HepG2 (cell line): ENCODE measurements around the gene SMIM24. TPM values are rescaled to one million over a fixed set of nuclear protein-coding genes. Genes with fewer than 3 reads are reported as not detected.
A peak's percentile ranks its signal among the peaks of the same experiment; 100 is the strongest.

ENCODE experiments used
- ATAC-seq: fragments of 200-7000 bp; cut with Tn5 transposase; 3 replicates; pipeline ENCODE4 v1.9.1; 2020; ENCODE audit warnings: mild to moderate bottlenecking, moderate library complexity
- BruUV-seq: library from RNA; stranded (reverse); fragments of 400-500 nt; replicated peaks from 2 replicates; lab custom pipeline; 2021; lab: Mats Ljungman, UMichigan
- CTCF ChIA-PET: fragments of 300-600 bp; formaldehyde crosslinking; extraction: SDS; loops from one replicate; lab custom pipeline; 2021; ENCODE audit warnings: low total read pairs, inconsistent platforms, low intra/inter-chr PET ratio; lab: Yijun Ruan, JAX
- POLR2A ChIA-PET: fragments of 350-600 bp; sonication (Branson Sonifier 250); formaldehyde crosslinking; loops from one replicate; lab custom pipeline; 2020; ENCODE audit warnings: antibody characterized with exemption, inconsistent platforms; lab: Yijun Ruan, JAX
- DNase-seq: peaks from one replicate; pipeline ENCODE4 v3.0.0-alpha.2; 2015; ENCODE audit warnings: low spot score
- FAIRE-seq: peaks from 3 replicates; lab custom pipeline; 2011; peaks lifted over from hg19 to GRCh38; lab: Jason Lieb, UNC
- H2AFZ ChIP-seq: one replicate; pipeline ENCODE4 v1.6.1; 2011; ENCODE audit warnings: low read length, inconsistent platforms
- H3K27ac ChIP-seq: fragments of 300-600 bp; 3 replicates; pipeline ENCODE4 v1.8.0; 2011; ENCODE audit warnings: mixed run types, mild to moderate bottlenecking, mixed read lengths, low read length, inconsistent platforms; ENCODE audit not compliant: insufficient read depth; ENCODE audit errors: extremely low read length
- H3K27me3 ChIP-seq, 2 experiments: fragments of 200-600 bp in 1 of 2; 2 replicates in 1 of 2; 3 replicates in 1 of 2; pipeline versions ENCODE4 v1.6.0 to v1.8.0; 2011; ENCODE audit warnings: low read length in 2 of 2, mild to moderate bottlenecking in 2 of 2, moderate library complexity in 2 of 2, inconsistent platforms in 1 of 2; ENCODE audit not compliant: insufficient read depth in 2 of 2, control insufficient read depth in 1 of 2
- H3K36me3 ChIP-seq, 2 experiments: fragments of 200-600 bp in 1 of 2; replicated peaks in 1 of 2; 2 replicates in 1 of 2; 3 replicates in 1 of 2; pipeline versions ENCODE4 v1.5.1 to v1.8.0; 2011; ENCODE audit warnings: low read length in 2 of 2, inconsistent platforms in 1 of 2; ENCODE audit not compliant: insufficient read depth in 2 of 2, control insufficient read depth in 1 of 2
- H3K4me1 ChIP-seq: 2 replicates; pipeline ENCODE4 v1.5.1; 2012; ENCODE audit warnings: low read length, inconsistent platforms; ENCODE audit not compliant: insufficient read depth
- H3K4me2 ChIP-seq: 2 replicates; pipeline ENCODE4 v1.6.0; 2011; ENCODE audit warnings: low read depth, low read length, inconsistent platforms
- H3K4me3 ChIP-seq, 3 experiments: fragments of 200-600 bp in 1 of 3; sonication (generic), shearing (Covaris generic) in 1 of 3; replicated peaks in 1 of 3; 2 replicates each; pipeline ENCODE4 v1.5.1; 2011 to 2016; ENCODE audit warnings: low read length in 3 of 3, inconsistent platforms in 2 of 3, low read depth in 2 of 3, mild to moderate bottlenecking in 2 of 3, control low read depth in 1 of 3, mixed read lengths in 1 of 3; ENCODE audit not compliant: insufficient read depth in 1 of 3
- H3K79me2 ChIP-seq: one replicate; pipeline ENCODE4 v1.6.1; 2011; ENCODE audit warnings: low read length, inconsistent platforms; ENCODE audit not compliant: insufficient read depth
- H3K9ac ChIP-seq: 2 replicates; pipeline ENCODE4 v1.6.0; 2011; ENCODE audit warnings: mild to moderate bottlenecking, low read depth, low read length, inconsistent platforms; ENCODE audit not compliant: insufficient read depth
- H3K9me3 ChIP-seq: 2 replicates; pipeline ENCODE4 v1.5.1; 2012; ENCODE audit warnings: mild to moderate bottlenecking, low read length
- H4K20me1 ChIP-seq: 2 replicates; pipeline ENCODE4 v1.6.0; 2011; ENCODE audit warnings: inconsistent platforms, mild to moderate bottlenecking, low read length, moderate library complexity; ENCODE audit not compliant: insufficient read depth
- ARID2 ChIP-seq: sonication (generic); formaldehyde crosslinking; IDR thresholded peaks from 2 replicates; pipeline ENCODE4 v1.8.1; 2022; ENCODE audit warnings: mild to moderate bottlenecking, missing genetic modification reagents, borderline replicate concordance
- GPN1 ChIP-seq: sonication (generic); formaldehyde crosslinking; IDR thresholded peaks from 2 replicates; pipeline ENCODE4 v1.5.1; 2020; ENCODE audit warnings: missing genetic modification reagents, borderline replicate concordance
- RBM22 ChIP-seq: fragments of 200-400 bp; formaldehyde crosslinking; optimal IDR thresholded peaks from 2 replicates; pipeline ENCODE3; 2017; ENCODE audit warnings: mild to moderate bottlenecking, low read length, moderate library complexity
- TOE1 ChIP-seq: sonication (generic); formaldehyde crosslinking; IDR thresholded peaks from 2 replicates; pipeline ENCODE4 v1.4.0; 2020; ENCODE audit warnings: mild to moderate bottlenecking, missing genetic modification reagents
- ZBTB44 ChIP-seq: sonication (generic); formaldehyde crosslinking; IDR thresholded peaks from 2 replicates; pipeline ENCODE4 v1.4.0; 2020; ENCODE audit warnings: missing genetic modification reagents
- ZBTB7A ChIP-seq: sonication (generic); formaldehyde crosslinking; IDR thresholded peaks from 2 replicates; pipeline ENCODE4 v1.8.0; 2022; ENCODE audit warnings: mild to moderate bottlenecking, missing genetic modification reagents
- ZMAT5 ChIP-seq: sonication (generic); formaldehyde crosslinking; IDR thresholded peaks from 2 replicates; pipeline ENCODE4 v1.5.0; 2020; ENCODE audit warnings: mild to moderate bottlenecking, low read depth, missing genetic modification reagents, borderline replicate concordance
- ZNF496 ChIP-seq: sonication (generic); formaldehyde crosslinking; IDR thresholded peaks from 2 replicates; pipeline ENCODE4 v1.8.1; 2023; ENCODE audit warnings: mild to moderate bottlenecking, moderate library complexity, missing genetic modification reagents; ENCODE audit not compliant: insufficient replicate concordance
- WGBS: methylation state at CpG from one replicate; pipeline ENCODE4 v1.1.6; 2017; ENCODE audit warnings: low lambda C conversion rate; 5-methylcytosine and 5-hydroxymethylcytosine counted together
- in situ Hi-C: cut with HindIII; loops from 2 replicates; pipeline ENCODE4 v1.10.0; 2017; ENCODE audit warnings: low pct_unique_long_range_greater_than_20kb; ENCODE audit not compliant: extremely low pct_ligation_motif_present
- intact Hi-C: fragments of 100-400 bp; cut with micrococcal nuclease; formaldehyde crosslinking; loops from one replicate; pipeline ENCODE4 v1.10.0; 2022; ENCODE audit not compliant: unreplicated experiment
- polyA plus RNA-seq, 8 experiments: library from polyadenylated mRNA; depleted of rRNA in 3 of 8; stranded (reverse) in 7 of 8; unstranded in 1 of 8; fragments of >200 nt; fragmentation: Illumina TruSeq in 4 of 8; extraction: Trizol in 4 of 8; gene quantifications; 2 replicates each; pipeline versions ENCODE4 v1.2.1 to v1.2.3, GENCODE V29; 2011 to 2016; ENCODE audit warnings: low read depth in 4 of 8, missing spikeins in 1 of 8, mixed read lengths in 1 of 8; ENCODE audit not compliant: insufficient read depth in 1 of 8
- total RNA-seq, 5 experiments: library from RNA; depleted of rRNA; stranded (reverse); fragments of >200 nt; fragmentation: Illumina TruSeq; extraction: Trizol; gene quantifications; 2 replicates each; pipeline ENCODE4 v1.2.3, GENCODE V29; 2016; ENCODE audit warnings: low read depth in 1 of 5

The SMIM24 gene
- total and polyA plus RNA-seq, 2 of the 13 experiments (the other 11 are each of a cell fraction or from before 2014, with no cell fraction given): 11.2 to 70.6 TPM

DNA sequence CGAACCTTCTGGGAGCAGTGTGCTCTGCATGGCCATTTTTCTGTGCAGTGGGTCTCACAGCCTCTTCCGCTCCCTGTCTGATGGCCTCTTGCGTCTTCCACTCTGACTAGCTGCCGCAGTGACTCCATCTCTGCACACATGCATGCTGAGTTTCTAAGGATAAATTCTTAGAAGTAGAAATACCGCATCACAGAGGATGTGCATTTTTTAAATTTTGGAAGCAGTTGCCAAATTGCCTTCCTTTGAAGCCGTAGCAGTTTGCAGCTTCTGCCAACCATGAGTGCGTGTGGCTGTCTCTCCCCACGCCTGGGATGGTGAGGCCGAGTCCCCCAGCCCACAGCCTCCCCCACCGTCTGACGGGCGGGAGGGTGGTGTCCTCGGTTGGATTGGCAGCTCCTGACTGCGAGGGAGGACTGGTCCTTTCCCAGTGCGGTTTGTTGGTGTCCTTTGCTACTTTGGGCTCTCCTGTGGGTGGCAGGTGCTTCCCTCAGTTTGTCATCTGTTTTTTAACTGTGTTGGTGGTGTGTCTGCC, 35.6 kb upstream of the SMIM24 start (continued):
- TF ChIP-seq ZBTB7A (CRISPR knock-in tag): no peak
- no peak for TF ChIP-seq GPN1 (CRISPR knock-in tag)
- no peak for TF ChIP-seq ZNF496
- TF ChIP-seq TOE1 (CRISPR knock-in tag): no peak
- no peak for TF ChIP-seq ZMAT5 (CRISPR knock-in tag)
- TF ChIP-seq ARID2 (CRISPR knock-in tag): no peak

DNA sequence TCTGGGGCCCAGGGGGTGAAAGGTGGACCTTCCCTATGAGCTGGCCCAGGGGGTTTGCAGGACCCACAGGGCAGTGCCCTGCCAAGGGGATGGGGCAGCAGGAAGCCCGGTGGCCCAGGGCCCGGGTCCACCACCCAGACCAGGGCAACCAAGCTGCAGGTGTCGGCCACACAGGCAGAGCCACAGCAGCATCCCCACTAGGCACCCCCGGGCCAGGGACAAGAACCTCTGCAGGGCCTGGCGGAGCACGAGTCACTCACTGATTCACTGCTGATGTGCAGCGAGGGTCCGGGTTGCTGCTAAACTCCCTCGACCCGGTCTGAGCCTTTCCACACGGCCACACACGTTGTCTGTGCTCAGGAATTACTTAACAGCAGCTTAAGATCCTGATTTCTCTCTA, 34.6 kb upstream of the SMIM24 start:
- TF ChIP-seq ZBTB44 (CRISPR knock-in tag) (no peak), RBM22 (peak; percentile 36)
- no peak overlapping the region for H3K4me3 ChIP-seq
- no peak overlapping the region for H2AFZ ChIP-seq
- no peak overlapping the region for H3K9ac ChIP-seq
- ATAC-seq (no peak), DNase-seq (no peak), FAIRE-seq (no peak)
- POLR2A ChIA-PET: no interaction called here
- intact Hi-C loops: no loop called here
- H3K27me3 ChIP-seq: no peaks in the 10 kb centered on the region
- CTCF ChIA-PET: no interaction called here
- H3K79me2 ChIP-seq: peaks cover 66% of the 10 kb centered on the region
- H3K27ac ChIP-seq: no peak overlapping the region
- 94% methylated on average over 5 of the region's 12 CpGs for WGBS
- H3K36me3 ChIP-seq: peaks cover 6 to 30% of the 10 kb centered on the region in 2 experiments; a peak in 4 of 5 replicates
- no TSS peak for BruUV-seq
- H4K20me1 ChIP-seq: peaks cover 37% of the 10 kb centered on the region; the same call in 1 of the 2 replicates
- in situ Hi-C loops: no loop called here
- H3K9me3 ChIP-seq: no peaks in the 10 kb centered on the region
- H3K4me2 ChIP-seq: no peak overlapping the region
- H3K4me1 ChIP-seq: peaks cover 15% of the 10 kb centered on the region
